VCaP (cell line): ENCODE data around the gene NELFB.

ENCODE experiments used
- H3K27ac ChIP-seq: fragments of 450-650 bp; 2 replicates; pipeline ENCODE4 v1.5.1; 2017
- TF ChIP-seq, protein P1 (sequence below): fragments of 450-650 bp; conservative IDR thresholded peaks from 2 replicates; pipeline ENCODE4 v1.5.1; 2017; ENCODE audit warnings: mild to moderate bottlenecking, moderate library complexity

NELFB gene

GRCh38 chr9:137273611-137274320, 18.6 kb downstream of the NELFB start:
- H3K27ac ChIP-seq: peak overlapping the region; percentile 99
- TF ChIP-seq, protein P1, sequence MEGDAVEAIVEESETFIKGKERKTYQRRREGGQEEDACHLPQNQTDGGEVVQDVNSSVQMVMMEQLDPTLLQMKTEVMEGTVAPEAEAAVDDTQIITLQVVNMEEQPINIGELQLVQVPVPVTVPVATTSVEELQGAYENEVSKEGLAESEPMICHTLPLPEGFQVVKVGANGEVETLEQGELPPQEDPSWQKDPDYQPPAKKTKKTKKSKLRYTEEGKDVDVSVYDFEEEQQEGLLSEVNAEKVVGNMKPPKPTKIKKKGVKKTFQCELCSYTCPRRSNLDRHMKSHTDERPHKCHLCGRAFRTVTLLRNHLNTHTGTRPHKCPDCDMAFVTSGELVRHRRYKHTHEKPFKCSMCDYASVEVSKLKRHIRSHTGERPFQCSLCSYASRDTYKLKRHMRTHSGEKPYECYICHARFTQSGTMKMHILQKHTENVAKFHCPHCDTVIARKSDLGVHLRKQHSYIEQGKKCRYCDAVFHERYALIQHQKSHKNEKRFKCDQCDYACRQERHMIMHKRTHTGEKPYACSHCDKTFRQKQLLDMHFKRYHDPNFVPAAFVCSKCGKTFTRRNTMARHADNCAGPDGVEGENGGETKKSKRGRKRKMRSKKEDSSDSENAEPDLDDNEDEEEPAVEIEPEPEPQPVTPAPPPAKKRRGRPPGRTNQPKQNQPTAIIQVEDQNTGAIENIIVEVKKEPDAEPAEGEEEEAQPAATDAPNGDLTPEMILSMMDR: no peak

DNA sequence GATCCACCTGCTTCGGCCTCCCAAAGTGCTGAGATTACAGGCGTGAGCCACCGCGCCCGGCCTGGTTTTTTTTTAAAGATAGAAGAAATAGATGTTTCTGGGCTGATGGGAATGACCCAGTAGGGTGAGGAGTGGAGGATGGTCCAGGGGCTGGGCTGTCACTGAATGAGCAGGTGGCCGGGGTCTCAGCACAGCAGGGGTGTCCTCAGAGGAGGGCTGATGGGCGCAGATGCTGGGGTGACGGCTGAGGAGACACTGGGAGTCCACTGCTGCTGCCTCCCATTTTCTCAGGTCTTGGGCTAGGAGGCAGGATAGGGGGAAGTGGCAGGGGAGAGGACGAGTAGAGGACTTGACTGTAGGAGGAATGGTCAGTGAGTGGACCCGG, 20.1 kb downstream of the NELFB start:
- TF ChIP-seq, protein P1: no peak
- H3K27ac ChIP-seq: peak overlapping the region; percentile 19; the same call in 1 of the 2 replicates

DNA sequence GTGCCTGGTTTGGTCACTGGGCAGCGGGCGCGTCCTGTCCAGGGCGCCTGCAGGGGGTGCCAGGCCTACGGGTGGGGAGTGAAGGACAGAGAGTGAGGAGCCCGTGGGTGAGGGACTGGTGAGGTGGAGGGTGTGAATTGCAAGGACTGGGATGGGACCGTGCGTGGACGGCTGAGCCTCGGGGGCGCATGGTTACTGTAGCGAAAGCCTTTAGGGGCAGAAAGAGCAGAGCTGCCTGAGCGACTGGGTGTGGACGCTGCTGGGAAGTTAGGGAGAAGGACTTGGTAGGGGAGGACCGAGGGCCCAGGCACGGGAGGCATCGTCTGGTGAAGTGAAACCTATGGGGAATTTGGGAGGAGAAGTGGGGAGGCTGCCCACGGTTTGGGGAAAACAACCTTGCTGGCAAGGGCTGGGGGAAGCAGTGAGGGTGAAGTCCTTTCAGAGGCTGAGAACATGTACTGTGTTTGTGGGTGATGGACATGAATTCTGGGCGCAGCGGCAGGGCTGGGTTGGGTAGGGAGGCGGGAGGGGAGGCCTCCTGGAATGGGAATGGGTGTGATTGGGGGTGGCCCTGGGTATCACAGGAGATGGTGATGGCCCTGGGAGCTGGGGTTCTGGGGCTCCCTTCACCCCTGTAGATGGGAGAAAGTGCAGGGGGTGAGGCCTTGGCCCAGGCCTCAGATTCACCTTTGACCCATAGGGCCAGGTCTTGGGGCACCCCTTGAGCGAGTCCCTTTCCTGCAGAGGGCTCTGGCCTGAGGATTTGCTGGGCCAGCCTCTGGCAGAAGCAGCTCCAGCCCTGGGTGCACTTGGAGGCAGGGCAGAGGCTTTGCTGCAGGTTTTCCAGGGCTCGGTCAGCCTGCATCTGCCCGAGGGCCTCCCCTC, 20.7 kb downstream of the NELFB start:
- TF ChIP-seq, protein P1: no peak
- H3K27ac ChIP-seq: peak overlapping the region; percentile 19; the same call in 1 of the 2 replicates

GRCh38 chr9:137276473-137277328, 21.6 kb downstream of the NELFB start:
- no peak overlapping the region for H3K27ac ChIP-seq
- TF ChIP-seq, protein P1: no peak

GRCh38 chr9:137277329-137278041, 22.4 kb downstream of the NELFB start, which contains the start of gene TOR4A:
Gene TOR4A (plus strand): TSS chr9:137277726. CDS start chr9:137278690, 964 bp downstream.
- TF ChIP-seq, protein P1: no peak

GRCh38 chr9:137278061-137278701, 23.1 kb downstream of the NELFB start:
- TF ChIP-seq, protein P1: no peak
- no peak overlapping the region for H3K27ac ChIP-seq

More at GRCh38 chr9:137277329-137278041, 22.4 kb downstream of the NELFB start, which contains the start of gene TOR4A:
- H3K27ac ChIP-seq: no peak within 1 kb of the TSS
